GM21723 (cell line): ENCODE data around the gene TAP2.
"Not testable (repeated sequence)": the region's sequence is repeated elsewhere in the genome, so short reads cannot be mapped to it uniquely, and the experiment has no call there.

Source experiments
- ATAC-seq: cut with Tn5 transposase; IDR thresholded peaks from one replicate; pipeline ENCODE4 v1.9.1; 2021; ENCODE audit warnings: mild to moderate bottlenecking, moderate library complexity; ENCODE audit not compliant: unreplicated experiment

TAP2 gene

DNA sequence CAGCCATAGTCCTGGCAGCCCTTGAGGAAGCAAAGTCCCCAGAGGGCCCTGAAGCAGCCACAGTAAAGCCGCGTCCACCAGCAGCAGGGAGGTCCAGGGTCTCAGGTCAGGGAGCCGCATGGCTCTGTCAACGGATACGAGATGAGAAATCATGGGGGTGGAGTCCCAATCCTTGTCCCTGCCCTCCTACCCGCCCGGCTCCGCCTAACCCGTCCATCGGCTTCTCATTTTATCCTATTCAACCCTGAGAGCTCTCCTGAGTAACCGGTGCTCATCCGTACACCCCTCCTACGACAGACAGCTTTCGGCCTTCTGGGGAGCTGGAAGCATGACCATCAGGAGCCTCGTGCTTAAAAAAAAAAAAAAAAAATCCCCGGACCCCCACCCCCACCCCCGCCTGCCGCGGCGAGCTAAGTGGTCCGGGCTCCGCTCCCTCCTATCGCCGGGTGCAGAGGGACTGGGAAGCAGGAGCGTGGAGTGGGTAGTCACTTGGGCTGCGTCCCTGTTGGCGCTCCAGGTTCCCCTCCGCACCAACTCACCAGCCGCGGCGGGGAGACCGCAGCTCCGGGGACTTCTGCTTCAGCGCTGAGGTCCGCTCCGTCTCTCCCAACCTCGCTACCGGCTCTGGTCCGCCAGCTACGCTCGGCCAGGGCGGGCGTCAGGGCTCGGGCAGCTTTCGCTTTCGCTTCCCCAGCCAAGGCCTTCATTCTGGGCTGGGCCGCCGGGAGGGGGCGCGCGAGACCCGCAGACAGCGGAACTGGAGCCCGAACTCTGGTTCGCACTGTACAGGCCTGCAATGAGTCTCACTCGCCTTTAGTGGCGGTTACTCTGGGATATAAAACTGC, at the start of gene TAP2:
TAP2 (minus strand) TSS at position 626 of the 845 bp plus-strand sequence; CDS start at position 120, 506 bp downstream.
- ATAC-seq, result peak; percentile 66

- ATAC-seq, result no peak
Measured at GRCh38 chr6:32887616-32888015, 49.1 kb upstream of the TAP2 start.

GRCh38 chr6:32886681-32887383, 48.3 kb upstream of the TAP2 start:
- no peak for ATAC-seq

DNA sequence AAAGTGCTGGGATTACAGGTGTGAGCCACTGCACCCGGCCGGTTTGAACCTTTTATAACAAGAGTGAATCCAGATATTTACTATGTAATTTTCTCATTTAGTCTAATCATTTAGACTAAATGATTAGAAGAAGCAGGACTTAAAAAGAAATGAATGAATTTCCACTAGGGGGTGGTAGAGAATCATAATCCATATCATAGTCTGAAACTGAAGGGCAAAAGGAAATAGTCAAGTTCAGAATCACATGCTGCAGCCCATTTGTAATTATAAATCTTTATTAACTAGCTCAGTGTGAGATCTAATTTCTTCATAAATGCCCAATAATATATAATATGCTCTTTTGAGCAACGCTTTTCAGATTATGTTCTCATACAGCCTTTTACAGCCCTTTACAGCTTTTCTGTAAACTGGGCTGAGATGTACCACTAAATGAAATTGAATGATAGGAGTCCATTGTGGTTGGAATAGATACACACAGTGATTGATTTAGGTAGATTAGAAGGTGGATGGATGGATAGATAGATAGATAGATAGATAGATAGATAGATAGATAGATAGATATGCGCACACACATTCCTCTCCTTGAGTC, 47.3 kb upstream of the TAP2 start:
- no peak for ATAC-seq

- ATAC-seq, result no peak
Measured at GRCh38 chr6:32883789-32884188, 45.2 kb upstream of the TAP2 start.

DNA sequence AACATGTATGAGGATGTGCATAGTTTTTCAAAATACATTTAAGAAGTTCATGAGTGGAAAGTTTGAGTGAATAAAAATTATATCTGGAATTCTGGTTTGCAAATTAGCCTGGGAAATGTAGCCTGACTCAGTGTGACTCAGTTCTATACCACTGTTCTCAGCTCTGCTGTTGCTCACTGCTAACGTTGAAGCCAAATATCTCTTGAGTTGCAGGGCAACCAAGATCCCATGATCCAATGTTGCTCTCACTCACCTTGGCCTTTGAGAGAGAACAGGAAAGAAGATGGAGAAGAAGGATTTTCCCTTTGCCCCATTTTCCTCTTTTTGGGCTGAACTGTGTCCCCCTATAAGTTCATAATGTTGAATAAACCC, 44.3 kb upstream of the TAP2 start:
- no peak for ATAC-seq

DNA sequence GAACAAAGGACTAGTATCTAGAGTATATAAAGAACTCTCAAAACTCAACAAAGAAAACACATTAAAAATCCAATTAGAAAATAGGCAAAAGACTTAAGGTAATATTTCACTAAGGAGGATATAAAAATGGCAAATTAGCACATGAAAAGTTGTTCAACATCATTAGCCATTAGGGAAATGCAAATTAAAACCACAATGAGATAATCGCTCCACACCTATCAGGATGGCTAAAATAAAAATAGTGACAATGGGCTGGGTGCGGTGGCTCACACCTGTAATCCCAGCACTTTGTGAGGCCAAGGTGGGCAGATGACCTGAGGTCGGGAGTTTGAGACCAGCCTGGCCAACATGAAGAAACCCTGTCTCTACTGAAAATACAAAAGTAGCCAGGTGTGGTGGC, 42.4 kb upstream of the TAP2 start:
- not testable (repeated sequence) for ATAC-seq

GRCh38 chr6:32879691-32880090, 41.2 kb upstream of the TAP2 start:
- ATAC-seq, result no peak

DNA sequence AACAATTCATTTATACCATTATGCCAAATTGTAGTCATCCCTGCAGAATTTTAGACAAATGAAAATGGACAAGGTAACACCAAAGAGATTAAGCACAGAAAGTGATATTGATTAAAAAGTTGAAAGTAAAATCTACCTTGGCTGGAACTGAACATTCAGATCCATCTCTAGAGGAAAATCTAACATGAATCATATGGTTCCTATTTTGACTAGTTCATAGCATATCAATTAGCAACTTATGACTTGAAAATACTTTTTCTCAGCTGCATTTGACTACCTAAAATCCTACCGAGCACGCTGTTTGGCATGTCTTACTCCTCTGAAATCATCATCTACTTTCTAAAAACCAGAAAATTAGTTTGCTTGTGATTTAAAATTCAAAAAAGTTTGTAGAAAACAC, 38.1 kb upstream of the TAP2 start:
- no peak for ATAC-seq

DNA sequence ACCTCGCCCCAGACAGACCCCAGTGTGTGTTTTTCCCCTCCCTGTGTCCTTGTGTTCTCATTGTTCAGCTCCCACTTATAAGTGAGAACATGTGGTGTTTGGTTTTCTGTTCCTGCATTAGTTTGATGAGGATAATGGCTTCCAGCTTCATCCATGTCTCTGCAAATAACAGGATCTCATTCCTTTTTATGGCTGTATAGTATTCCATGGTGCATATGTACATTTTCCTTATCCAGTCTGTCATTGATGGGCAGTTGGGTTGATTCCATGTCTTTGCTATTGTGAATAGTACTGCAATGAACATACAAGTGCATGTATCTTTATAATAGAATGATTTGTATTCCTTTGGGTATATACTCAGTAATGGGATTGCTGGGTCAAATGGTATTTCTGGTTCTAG, 35.4 kb upstream of the TAP2 start:
- not testable (repeated sequence) for ATAC-seq

GRCh38 chr6:32868257-32868788, 29.8 kb upstream of the TAP2 start:
- no peak for ATAC-seq

GRCh38 chr6:32867554-32868256, 29.2 kb upstream of the TAP2 start:
- no peak for ATAC-seq

DNA sequence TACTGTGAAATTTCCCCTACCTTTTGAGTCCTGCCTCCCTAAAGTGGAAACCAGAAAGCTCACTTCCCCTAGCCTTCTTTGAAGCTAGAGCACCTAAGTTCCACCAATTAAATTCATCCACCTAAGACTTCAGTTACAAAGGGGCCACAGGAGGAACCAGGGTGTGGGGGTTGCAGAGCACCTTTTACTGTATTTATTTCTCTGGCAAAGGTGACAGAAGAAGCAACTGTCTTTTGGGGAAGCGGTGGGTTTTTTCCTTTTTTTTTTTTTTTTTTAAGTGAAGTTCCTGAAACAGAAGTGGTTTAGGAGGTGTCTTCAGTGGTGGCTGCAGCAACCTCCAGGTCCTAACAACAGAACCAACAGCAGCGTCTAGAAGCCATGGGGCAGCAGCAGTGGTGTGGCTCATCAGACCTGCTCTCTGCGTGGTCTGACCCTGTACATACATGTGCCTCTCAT, 28.5 kb upstream of the TAP2 start:
- no peak for ATAC-seq

- ATAC-seq, result no peak
Measured at GRCh38 chr6:32865724-32866443, 27.3 kb upstream of the TAP2 start.

DNA sequence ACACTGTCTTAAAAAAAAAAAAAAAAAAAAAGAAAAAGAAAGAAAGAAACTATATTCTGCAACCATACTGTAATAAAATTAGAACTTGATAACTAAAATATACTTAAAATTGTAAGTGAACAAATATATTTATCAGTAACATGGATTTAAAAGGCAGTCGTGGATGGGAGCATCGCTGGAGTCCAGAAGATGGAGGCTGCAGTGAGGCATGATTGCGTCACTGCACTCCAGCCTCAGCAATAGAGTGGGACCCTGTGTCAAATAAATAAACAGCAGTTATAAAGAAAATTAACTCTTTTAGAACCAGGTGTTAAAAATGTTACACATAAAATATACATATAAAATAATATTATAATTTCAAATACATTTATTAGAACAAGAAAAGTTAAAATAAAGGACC, 24.2 kb upstream of the TAP2 start:
- no peak for ATAC-seq

- ATAC-seq, result no peak
Measured at GRCh38 chr6:32860674-32861073, 22.1 kb upstream of the TAP2 start.

GRCh38 chr6:32858194-32858593, 19.7 kb upstream of the TAP2 start:
- ATAC-seq, result no peak

DNA sequence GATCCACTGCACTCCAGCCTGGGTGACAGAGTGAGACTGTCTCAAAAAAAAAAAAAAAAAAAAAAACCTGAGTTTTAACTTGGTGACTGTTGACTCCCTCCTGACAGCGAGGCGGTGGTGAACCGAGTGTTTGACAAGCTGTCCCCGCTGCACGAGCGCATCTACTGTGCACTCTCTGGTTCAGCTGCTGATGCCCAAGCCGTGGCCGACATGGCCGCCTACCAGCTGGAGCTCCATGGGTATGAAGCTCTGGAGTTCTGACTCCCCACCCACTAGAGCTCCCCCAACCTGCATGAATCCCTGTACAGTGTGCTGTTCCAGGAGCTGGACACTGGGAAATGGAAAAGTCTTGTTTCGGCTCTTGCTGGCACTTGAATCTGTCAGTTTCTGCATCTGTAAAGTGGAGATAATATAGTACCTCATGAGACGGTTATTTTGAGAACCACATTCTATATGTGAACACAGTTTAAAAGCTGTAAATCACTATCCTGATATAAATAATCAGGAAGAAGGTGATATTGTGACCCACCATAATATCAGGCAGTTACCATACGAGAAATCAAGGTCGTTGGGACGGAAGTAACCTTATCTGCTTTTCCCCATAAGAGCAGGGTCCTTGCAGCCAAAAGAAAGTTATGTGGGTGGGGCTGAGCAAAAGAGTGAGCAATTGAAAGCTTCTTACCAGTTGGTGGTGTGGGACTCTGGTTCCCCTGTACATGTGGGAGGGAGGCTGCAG, 18.8 kb upstream of the TAP2 start:
- ATAC-seq, result no peak

DNA sequence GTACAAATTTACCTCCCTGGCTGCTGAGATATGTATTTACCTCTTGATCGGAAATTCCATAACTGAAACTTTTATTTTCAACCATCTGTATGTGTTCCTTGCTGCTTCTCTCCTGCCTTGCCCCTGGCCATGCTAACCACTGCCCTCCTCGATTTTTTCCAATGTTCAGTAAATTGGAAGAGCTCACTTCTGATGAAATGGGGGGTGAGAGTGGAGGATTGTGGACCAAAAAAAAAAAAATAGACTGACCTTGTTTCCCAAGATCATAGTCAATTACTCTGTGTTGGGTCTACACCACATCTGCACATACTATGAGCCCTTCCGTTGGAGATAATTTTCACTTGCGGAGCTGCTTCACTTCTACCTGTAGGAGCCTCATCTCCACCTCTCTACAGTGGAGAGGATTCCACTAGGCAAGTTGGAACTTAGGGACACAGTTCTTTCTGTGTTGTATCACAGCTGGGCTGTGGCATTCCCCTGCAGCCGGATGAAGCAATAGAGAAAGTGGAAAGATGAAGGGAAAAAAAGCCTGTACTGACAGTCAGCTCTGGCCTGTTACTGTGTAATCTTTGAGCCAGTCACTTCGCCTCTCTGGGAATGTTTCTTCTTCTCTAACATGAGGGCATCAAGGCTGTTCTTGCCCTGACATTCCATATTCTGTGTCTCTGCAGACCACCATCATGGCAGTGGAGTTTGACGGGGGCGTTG, 17.1 kb upstream of the TAP2 start:
- no peak for ATAC-seq
